ENCODE measurements around the gene PYCARD. TPM values are rescaled to one million over a fixed set of nuclear protein-coding genes. Genes with fewer than 3 reads are reported as not detected.

Gene PYCARD
- total and polyA plus RNA-seq, 10 of the 15 experiments (the other 5 are each of a cell fraction or from before 2014, with no cell fraction given): 5.1 to 106 (median 45.9) TPM

GRCh38 chr16:31242206-31242605 lies 39.6 kb upstream of the PYCARD start:
- in situ Hi-C loops (cut with MboI) (no loop called here), intact Hi-C loops (cut with micrococcal nuclease; ENCODE audit: unreplicated experiment) (no loop called here)
- H3K27me3 ChIP-seq (replicated peaks in 1 of 2; ENCODE audit: control insufficient read depth in 2 of 2, insufficient read depth in 2 of 2, low read length in 1 of 2): no peaks in the 10 kb centered on the region
- no peaks in the 10 kb centered on the region for H3K79me2 ChIP-seq (ENCODE audit: control insufficient read depth, insufficient read depth, low read length)
- H3K4me3 ChIP-seq: no peak overlapping the region
- ChIA-PET CTCF (no interaction called here), POLR2A (no interaction called here), SMC1A (ENCODE audit: uncharacterized antibody, unreplicated experiment) (interaction anchor here (0.6 kb wide), 1 partner anchor 195 kb away, joined by 4 read pairs; no protein-coding TSS in a partner anchor), RAD21 (ENCODE audit: unreplicated experiment) (interaction anchor here (1.0 kb wide), 1 partner anchor 103 kb away, joined by 3 read pairs; no protein-coding TSS in a partner anchor)
- BruUV-seq (replicated peaks): no TSS peak
- no peaks in the 10 kb centered on the region for H3K36me3 ChIP-seq (ENCODE audit: control insufficient read depth in 2 of 2, insufficient read depth in 2 of 2, low read length in 1 of 2)
- H4K20me1 ChIP-seq (ENCODE audit: control insufficient read depth, insufficient read depth): no peaks in the 10 kb centered on the region
- DNase-seq (ENCODE audit: low read depth, low spot score) (no peak), FAIRE-seq (no peak), ATAC-seq (no peak)
- H3K9me3 ChIP-seq (replicated peaks; ENCODE audit: control insufficient read depth, insufficient read depth, low read length): no peaks in the 10 kb centered on the region
- no peak overlapping the region for H3K27ac ChIP-seq (ENCODE audit: control insufficient read depth, insufficient read depth)
- no peak overlapping the region for H3K4me2 ChIP-seq (ENCODE audit: control insufficient read depth, insufficient read depth)
- peaks cover 8% of the 10 kb centered on the region for H3K4me1 ChIP-seq (ENCODE audit: control insufficient read depth, insufficient read depth, low read length)
- H3K9ac ChIP-seq (ENCODE audit: control insufficient read depth, insufficient read depth, low read length): no peak overlapping the region
- no peak overlapping the region for H2AFZ ChIP-seq (ENCODE audit: control insufficient read depth, low read depth, low read length)
- TF ChIP-seq NFIC (IDR thresholded peaks at IDR 0.05; ENCODE audit: low read depth, low read length) (no peak), SMC3 (IDR thresholded peaks at IDR 0.05; ENCODE audit: borderline replicate concordance, low read length) (no peak), NBN (IDR thresholded peaks at IDR 0.05) (no peak), ZNF622 (IDR thresholded peaks at IDR 0.05) (no peak), FOS (IDR thresholded peaks at IDR 0.05; ENCODE audit: borderline replicate concordance, extremely low read depth, insufficient read length) (no peak), EED (IDR thresholded peaks at IDR 0.05; ENCODE audit: low read depth) (no peak), TCF3 (IDR thresholded peaks at IDR 0.05; ENCODE audit: borderline replicate concordance, insufficient read depth, low read depth, low read length) (no peak), MLLT1 (IDR thresholded peaks at IDR 0.05) (no peak), STAT3 (IDR thresholded peaks at IDR 0.05; ENCODE audit: low read depth, low read length) (no peak), REST (IDR thresholded peaks at IDR 0.05; ENCODE audit: low read depth, low read length) (no peak), HSF1 (IDR thresholded peaks at IDR 0.05; ENCODE audit: low read depth, low read length) (no peak), ZBED1 (IDR thresholded peaks at IDR 0.05; ENCODE audit: borderline replicate concordance) (no peak), YBX1 (IDR thresholded peaks at IDR 0.05) (no peak), WRNIP1 (IDR thresholded peaks at IDR 0.05; ENCODE audit: borderline replicate concordance, low read depth, low read length) (no peak), RCOR1 (conservative IDR thresholded peaks at IDR 0.05; ENCODE audit: low read depth, low read length) (no peak)
- WGBS (ENCODE audit: insufficient coverage, insufficient replicate concordance, low lambda C conversion rate, missing lambda C conversion rate): 69% methylated on average over 6 of the region's 6 CpGs
